Stimulated activated memory B cell treated with anti-CD40 and anti-IgM and Interleukin-4, amounts not matched to agents 10 μg/mL and 1 μg/mL and 100 μg/mL, for 72 hours (primary cell): Measurements from ENCODE around the gene SCRN1.
"Not testable (repeated sequence)": the region's sequence is repeated elsewhere in the genome, so short reads cannot be mapped to it uniquely, and the experiment has no call there.

Experiments used
- ATAC-seq: fragments of 150-1000 bp; cut with Tn5 transposase; 2 replicates; pipeline ENCODE4 v1.10.0; 2021
- H3K27ac Mint-ChIP-seq: one replicate; pipeline ENCODE4 v1.8.0; 2022; ENCODE audit warnings: mild to moderate bottlenecking, mixed read lengths
- H3K27me3 Mint-ChIP-seq: one replicate; pipeline ENCODE4 v1.8.0; 2022; ENCODE audit warnings: mixed read lengths
- H3K36me3 Mint-ChIP-seq: one replicate; pipeline ENCODE4 v1.8.0; 2022; ENCODE audit warnings: mixed read lengths
- H3K4me1 Mint-ChIP-seq: one replicate; pipeline ENCODE4 v1.8.0; 2022; ENCODE audit warnings: mixed read lengths
- H3K4me3 Mint-ChIP-seq: one replicate; pipeline ENCODE4 v1.8.0; 2022; ENCODE audit warnings: mild to moderate bottlenecking, moderate library complexity, mixed read lengths
- H3K9me3 Mint-ChIP-seq: one replicate; pipeline ENCODE4 v1.8.0; 2022; ENCODE audit warnings: mixed read lengths

Gene SCRN1

DNA sequence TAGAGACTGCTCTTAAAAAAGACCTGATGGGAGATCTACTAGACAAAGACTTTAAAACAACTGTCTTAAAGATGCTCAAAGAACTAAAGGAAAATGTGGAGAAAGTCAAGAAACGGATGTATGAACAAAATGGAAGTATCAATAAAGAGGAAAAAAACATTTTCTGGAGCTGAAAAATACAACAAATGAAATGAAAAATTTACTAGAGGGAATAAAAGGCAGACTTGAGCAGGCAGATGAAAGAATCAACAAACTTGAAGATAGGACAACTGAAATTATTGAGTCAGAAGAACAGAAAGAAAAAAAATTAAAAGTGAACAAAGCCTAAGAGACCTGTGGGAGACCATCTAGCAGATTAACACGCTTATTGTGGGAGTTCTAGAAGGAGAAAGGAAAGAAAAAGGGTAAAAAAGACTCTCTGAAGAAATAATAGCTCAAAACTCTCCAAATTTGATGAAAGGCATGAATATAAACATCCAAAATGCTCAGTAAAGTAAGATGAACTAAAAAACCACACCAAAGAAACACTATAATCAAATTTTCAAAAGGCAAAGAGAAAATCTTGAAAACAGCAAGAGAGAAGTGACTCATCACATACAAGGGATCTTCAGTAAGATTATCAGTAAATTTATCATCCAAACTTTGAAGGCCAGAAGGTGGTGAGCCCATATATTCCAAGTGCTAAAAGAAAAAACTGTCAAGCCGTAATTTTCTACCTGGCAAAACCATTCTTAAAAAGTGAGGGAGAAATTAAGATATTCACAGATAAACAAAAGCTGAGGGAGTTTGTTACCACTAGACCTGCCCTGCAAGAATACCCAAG lies 83.2 kb downstream of the SCRN1 start:
- no peaks in the 10 kb centered on the region for H3K4me1 Mint-ChIP-seq
- H3K27me3 Mint-ChIP-seq, result no peaks in the 10 kb centered on the region
- H3K9me3 Mint-ChIP-seq, result peaks cover 24% of the 10 kb centered on the region
- no peak overlapping the region for H3K4me3 Mint-ChIP-seq
- H3K27ac Mint-ChIP-seq, result no peak overlapping the region
- H3K36me3 Mint-ChIP-seq, result peaks cover 62% of the 10 kb centered on the region
- ATAC-seq, result no peak

GRCh38 chr7:29900745-29901144 lies 88.9 kb downstream of the SCRN1 start:
- Mint-ChIP-seq H3K27me3 (peaks cover 25% of the 10 kb centered on the region), H3K9me3 (peaks cover 19% of the 10 kb centered on the region), H3K27ac (no peak overlapping the region), H3K4me3 (no peak overlapping the region), H3K4me1 (no peaks in the 10 kb centered on the region), H3K36me3 (peaks cover 27% of the 10 kb centered on the region)
- no peak for ATAC-seq

GRCh38 chr7:29898301-29898700 lies 91.3 kb downstream of the SCRN1 start:
- H3K36me3 Mint-ChIP-seq, result peaks cover 2% of the 10 kb centered on the region
- H3K4me3 Mint-ChIP-seq, result no peak overlapping the region
- H3K27ac Mint-ChIP-seq, result no peak overlapping the region
- no peak for ATAC-seq
- H3K4me1 Mint-ChIP-seq, result no peaks in the 10 kb centered on the region
- peaks cover 25% of the 10 kb centered on the region for H3K27me3 Mint-ChIP-seq
- peaks cover 13% of the 10 kb centered on the region for H3K9me3 Mint-ChIP-seq

- H3K4me3 Mint-ChIP-seq, result no peak overlapping the region
- no peak for ATAC-seq
- H3K4me1 Mint-ChIP-seq, result no peaks in the 10 kb centered on the region
- H3K27ac Mint-ChIP-seq, result no peak overlapping the region
- peaks cover 25% of the 10 kb centered on the region for H3K27me3 Mint-ChIP-seq
- H3K36me3 Mint-ChIP-seq, result no peaks in the 10 kb centered on the region
- H3K9me3 Mint-ChIP-seq, result peaks cover 13% of the 10 kb centered on the region
These were observed 92.8 kb downstream of the SCRN1 start for GRCh38 chr7:29896685-29897411.

GRCh38 chr7:29895559-29895958 lies 94.0 kb downstream of the SCRN1 start:
- peaks cover 13% of the 10 kb centered on the region for H3K9me3 Mint-ChIP-seq
- no peak for ATAC-seq
- H3K27me3 Mint-ChIP-seq, result peaks cover 20% of the 10 kb centered on the region
- H3K4me1 Mint-ChIP-seq, result no peaks in the 10 kb centered on the region
- no peaks in the 10 kb centered on the region for H3K36me3 Mint-ChIP-seq
- no peak overlapping the region for H3K27ac Mint-ChIP-seq
- H3K4me3 Mint-ChIP-seq, result no peak overlapping the region

- Mint-ChIP-seq H3K36me3 (no peaks in the 10 kb centered on the region), H3K4me3 (no peak overlapping the region), H3K9me3 (peaks cover 12% of the 10 kb centered on the region), H3K4me1 (no peaks in the 10 kb centered on the region), H3K27ac (no peak overlapping the region), H3K27me3 (peaks cover 22% of the 10 kb centered on the region)
- ATAC-seq, result no peak
These were observed 95.3 kb downstream of the SCRN1 start for GRCh38 chr7:29894256-29894655.

DNA sequence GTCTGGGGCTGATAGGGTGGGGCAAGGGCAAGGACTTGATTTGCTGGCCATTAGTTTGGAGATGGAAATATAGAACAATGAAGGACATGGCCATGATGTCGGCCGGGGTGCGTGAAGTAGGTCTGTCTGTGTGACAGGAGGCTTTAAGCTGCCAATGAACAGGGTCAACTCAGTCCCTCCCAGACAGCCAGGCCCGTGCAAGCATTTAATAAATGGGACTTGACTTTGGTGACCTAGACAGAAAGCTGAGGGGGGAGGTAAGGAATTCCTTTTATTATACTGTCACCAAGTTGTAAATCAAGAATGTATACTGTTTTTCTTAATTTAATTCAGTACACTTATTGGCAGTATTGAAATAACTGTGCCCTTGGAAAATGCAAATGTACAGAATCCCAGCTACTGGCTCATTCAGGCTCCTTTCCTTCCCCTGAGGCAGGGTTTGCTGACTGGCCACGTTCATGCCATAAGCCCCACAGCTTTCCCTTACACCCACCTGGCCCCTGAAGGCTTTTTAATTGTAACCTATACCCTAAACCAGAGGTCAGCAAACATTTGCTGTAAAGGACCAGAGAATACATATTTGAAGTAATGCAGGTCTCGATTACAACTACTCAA lies 96.1 kb downstream of the SCRN1 start:
- no peaks in the 10 kb centered on the region for H3K4me1 Mint-ChIP-seq
- peaks cover 19% of the 10 kb centered on the region for H3K27me3 Mint-ChIP-seq
- peaks cover 8% of the 10 kb centered on the region for H3K9me3 Mint-ChIP-seq
- no peak overlapping the region for H3K4me3 Mint-ChIP-seq
- H3K36me3 Mint-ChIP-seq, result no peaks in the 10 kb centered on the region
- no peak overlapping the region for H3K27ac Mint-ChIP-seq
- no peak for ATAC-seq

DNA sequence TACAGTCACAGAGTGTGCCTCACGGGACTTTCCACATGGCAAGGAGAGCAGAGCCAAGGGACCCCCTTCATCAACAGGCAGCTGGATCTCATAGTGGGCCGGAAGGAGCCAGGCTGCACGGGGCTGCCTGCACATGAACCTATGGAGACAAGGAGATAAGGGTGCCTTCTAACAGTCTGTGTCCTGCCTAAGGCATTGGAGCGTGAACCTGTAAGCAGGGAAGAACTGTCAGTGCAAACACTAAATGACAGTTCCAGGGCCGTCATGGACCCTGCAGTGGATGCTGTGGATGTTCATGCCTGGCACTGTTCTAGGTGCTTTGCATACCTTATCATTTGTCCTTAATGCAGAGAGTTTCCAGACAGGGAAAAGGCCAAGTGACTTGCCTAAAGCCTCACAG lies 97.4 kb downstream of the SCRN1 start:
- Mint-ChIP-seq H3K4me3 (no peak overlapping the region), H3K4me1 (no peaks in the 10 kb centered on the region)
- ATAC-seq, result no peak

DNA sequence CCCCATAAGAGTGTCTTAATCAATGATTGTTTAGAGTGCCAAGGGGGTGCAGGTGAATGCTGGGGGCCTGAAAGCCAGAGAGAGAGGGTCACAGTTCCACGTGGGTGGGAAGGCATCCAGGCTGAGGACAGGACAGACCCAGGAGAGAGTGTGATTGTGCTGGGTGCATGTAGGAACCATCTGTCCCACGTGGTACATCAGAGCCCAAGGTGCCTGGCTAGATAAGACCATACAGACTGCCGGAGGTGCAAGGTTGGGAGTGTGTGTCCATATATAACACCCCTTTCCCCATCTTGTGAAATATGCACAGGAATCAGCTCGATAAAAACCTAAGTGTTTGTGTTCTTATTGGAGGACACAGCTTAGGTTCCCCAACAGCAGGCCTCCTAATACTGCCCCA lies 97.8 kb downstream of the SCRN1 start:
- Mint-ChIP-seq H3K4me3 (no peak overlapping the region), H3K27ac (no peak overlapping the region), H3K27me3 (peaks cover 9% of the 10 kb centered on the region), H3K9me3 (peaks cover under 1% of the 10 kb centered on the region), H3K4me1 (no peaks in the 10 kb centered on the region), H3K36me3 (no peaks in the 10 kb centered on the region)
- no peak for ATAC-seq

More for the DNA sequence above, 97.4 kb downstream of the SCRN1 start:
- H3K9me3 Mint-ChIP-seq, result peaks cover 3% of the 10 kb centered on the region
- no peak overlapping the region for H3K27ac Mint-ChIP-seq
- no peaks in the 10 kb centered on the region for H3K36me3 Mint-ChIP-seq
- peaks cover 9% of the 10 kb centered on the region for H3K27me3 Mint-ChIP-seq

- not testable (repeated sequence) for ATAC-seq, H3K4me1 Mint-ChIP-seq, H3K27me3 Mint-ChIP-seq, H3K9me3 Mint-ChIP-seq, H3K36me3 Mint-ChIP-seq, H3K4me3 Mint-ChIP-seq, H3K27ac Mint-ChIP-seq
These were observed 98.8 kb downstream of the SCRN1 start for GRCh38 chr7:29890786-29891185.

DNA sequence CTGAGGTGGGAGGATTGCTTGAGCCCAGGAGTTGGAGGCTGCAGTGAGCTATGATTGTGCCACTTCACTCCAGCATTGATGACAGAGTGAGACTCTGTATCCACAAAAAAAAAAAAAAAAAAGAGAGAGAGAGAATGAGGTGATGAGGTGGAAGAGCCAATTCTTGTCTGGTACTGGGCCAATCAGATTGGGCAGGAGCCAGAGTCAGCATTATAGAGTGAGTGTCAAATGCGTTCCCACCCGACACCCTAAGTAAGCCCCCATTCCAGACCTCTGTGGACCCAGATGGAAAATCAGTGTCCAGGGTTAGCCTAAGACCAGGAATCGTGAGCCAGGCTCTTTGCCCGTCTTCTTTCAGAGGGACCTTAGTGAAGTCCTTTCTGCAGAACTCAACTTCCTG lies 99.3 kb downstream of the SCRN1 start:
- ATAC-seq, result no peak
- no peak overlapping the region for H3K4me3 Mint-ChIP-seq
- H3K4me1 Mint-ChIP-seq, result no peaks in the 10 kb centered on the region
- H3K36me3 Mint-ChIP-seq, result no peaks in the 10 kb centered on the region
- H3K9me3 Mint-ChIP-seq, result no peaks in the 10 kb centered on the region
- no peak overlapping the region for H3K27ac Mint-ChIP-seq
- H3K27me3 Mint-ChIP-seq, result peaks cover 12% of the 10 kb centered on the region

GRCh38 chr7:29889288-29889687 lies 100.3 kb downstream of the SCRN1 start:
- no peak overlapping the region for H3K4me3 Mint-ChIP-seq
- ATAC-seq, result no peak
- H3K9me3 Mint-ChIP-seq, result no peaks in the 10 kb centered on the region
- H3K27ac Mint-ChIP-seq, result no peak overlapping the region
- H3K36me3 Mint-ChIP-seq, result no peaks in the 10 kb centered on the region
- H3K27me3 Mint-ChIP-seq, result peaks cover 22% of the 10 kb centered on the region
- no peaks in the 10 kb centered on the region for H3K4me1 Mint-ChIP-seq

DNA sequence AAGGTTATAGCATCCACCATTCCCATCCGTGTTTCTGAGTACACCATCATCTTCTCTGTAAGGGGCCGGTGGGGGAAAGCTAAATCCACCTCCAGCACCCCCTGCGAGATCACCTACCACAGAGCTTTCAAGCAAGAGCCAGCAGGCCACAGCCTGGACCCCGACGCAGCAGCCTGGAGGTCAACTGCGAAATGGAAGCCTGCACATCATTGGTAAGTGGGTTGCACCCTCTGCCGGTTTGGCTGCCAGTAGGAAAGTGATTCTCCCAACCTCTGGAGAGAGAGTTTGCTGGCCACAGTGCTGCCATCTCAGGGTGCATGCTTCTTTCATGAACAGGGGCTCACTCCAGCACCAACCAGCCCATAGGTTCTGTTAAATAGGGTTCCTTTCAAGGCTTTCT lies 101.6 kb downstream of the SCRN1 start:
- Mint-ChIP-seq H3K4me3 (no peak overlapping the region), H3K9me3 (no peaks in the 10 kb centered on the region), H3K4me1 (no peaks in the 10 kb centered on the region), H3K27me3 (peaks cover 29% of the 10 kb centered on the region), H3K27ac (no peak overlapping the region), H3K36me3 (no peaks in the 10 kb centered on the region)
- ATAC-seq, result no peak

- Mint-ChIP-seq H3K36me3 (no peaks in the 10 kb centered on the region), H3K4me3 (no peak overlapping the region), H3K4me1 (no peaks in the 10 kb centered on the region), H3K9me3 (no peaks in the 10 kb centered on the region), H3K27me3 (peaks cover 34% of the 10 kb centered on the region), H3K27ac (no peak overlapping the region)
- no peak for ATAC-seq
These were observed 102.8 kb downstream of the SCRN1 start for GRCh38 chr7:29886827-29887226.

DNA sequence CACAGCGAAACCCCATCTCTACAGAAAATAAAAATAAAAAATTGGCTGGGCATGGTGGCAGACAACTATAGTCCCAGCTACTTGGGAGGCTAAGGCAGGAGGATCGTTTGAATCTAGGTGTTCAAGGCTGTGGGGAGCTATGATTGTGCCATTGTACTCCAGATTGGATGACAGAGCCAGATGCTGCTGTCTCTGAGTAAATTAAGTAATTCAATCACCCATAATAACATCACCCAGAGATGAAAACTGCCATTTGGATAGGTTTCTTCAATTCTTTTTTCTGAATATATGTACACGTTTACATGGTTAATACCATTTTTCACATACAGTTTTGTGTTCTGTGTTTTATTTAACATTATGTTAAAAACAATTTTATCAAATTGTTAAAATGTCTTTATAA lies 104.0 kb downstream of the SCRN1 start:
- Mint-ChIP-seq H3K27me3 (peaks cover 34% of the 10 kb centered on the region), H3K27ac (no peak overlapping the region), H3K4me1 (no peaks in the 10 kb centered on the region), H3K4me3 (no peak overlapping the region), H3K36me3 (no peaks in the 10 kb centered on the region), H3K9me3 (no peaks in the 10 kb centered on the region)
- ATAC-seq, result no peak
